NCI-H510A (cell line): ENCODE data around the gene PHACTR3.

ENCODE experiments used
- DNase-seq: peaks from one replicate; lab custom pipeline; 2025; lab: John Stamatoyannopoulos, UW

The PHACTR3 gene

GRCh38 chr20:59802471-59803221 lies 198.3 kb downstream of the PHACTR3 start:
- no peak for DNase-seq

GRCh38 chr20:59804347-59804746 lies 200.0 kb downstream of the PHACTR3 start:
- no peak for DNase-seq

- DNase-seq: no peak
Measured at GRCh38 chr20:59804871-59805665, 200.7 kb downstream of the PHACTR3 start.

GRCh38 chr20:59805786-59806577 lies 201.6 kb downstream of the PHACTR3 start:
- no peak for DNase-seq

- no peak for DNase-seq
Measured at GRCh38 chr20:59806578-59806975, 202.2 kb downstream of the PHACTR3 start.

GRCh38 chr20:59807909-59808728 lies 203.8 kb downstream of the PHACTR3 start:
- DNase-seq: no peak

- no peak for DNase-seq
Measured at GRCh38 chr20:59808729-59809381, 204.5 kb downstream of the PHACTR3 start.

- DNase-seq: no peak
Measured at GRCh38 chr20:59809630-59810448, 205.5 kb downstream of the PHACTR3 start.

- no peak for DNase-seq
Measured at GRCh38 chr20:59810449-59811187, 206.3 kb downstream of the PHACTR3 start.

- no peak for DNase-seq
Measured at GRCh38 chr20:59811681-59812171, 207.4 kb downstream of the PHACTR3 start.

- no peak for DNase-seq
Measured at GRCh38 chr20:59812286-59813125, 208.2 kb downstream of the PHACTR3 start.

- DNase-seq: no peak
Measured at GRCh38 chr20:59813126-59813947, 209.0 kb downstream of the PHACTR3 start.

- DNase-seq: no peak
Measured at GRCh38 chr20:59813948-59814839, 209.9 kb downstream of the PHACTR3 start.

GRCh38 chr20:59814840-59815340 lies 210.6 kb downstream of the PHACTR3 start:
- no peak for DNase-seq

GRCh38 chr20:59816146-59816738 lies 211.9 kb downstream of the PHACTR3 start:
- DNase-seq: no peak

GRCh38 chr20:59817406-59817805 lies 213.1 kb downstream of the PHACTR3 start:
- DNase-seq: no peak
